ENCODE measurements around the gene OR51D1. TPM values are rescaled to one million over a fixed set of nuclear protein-coding genes. Genes with fewer than 3 reads are reported as not detected.

OR51D1 gene
- total RNA-seq, 1 experiment from 2014 or later: not detected

DNA sequence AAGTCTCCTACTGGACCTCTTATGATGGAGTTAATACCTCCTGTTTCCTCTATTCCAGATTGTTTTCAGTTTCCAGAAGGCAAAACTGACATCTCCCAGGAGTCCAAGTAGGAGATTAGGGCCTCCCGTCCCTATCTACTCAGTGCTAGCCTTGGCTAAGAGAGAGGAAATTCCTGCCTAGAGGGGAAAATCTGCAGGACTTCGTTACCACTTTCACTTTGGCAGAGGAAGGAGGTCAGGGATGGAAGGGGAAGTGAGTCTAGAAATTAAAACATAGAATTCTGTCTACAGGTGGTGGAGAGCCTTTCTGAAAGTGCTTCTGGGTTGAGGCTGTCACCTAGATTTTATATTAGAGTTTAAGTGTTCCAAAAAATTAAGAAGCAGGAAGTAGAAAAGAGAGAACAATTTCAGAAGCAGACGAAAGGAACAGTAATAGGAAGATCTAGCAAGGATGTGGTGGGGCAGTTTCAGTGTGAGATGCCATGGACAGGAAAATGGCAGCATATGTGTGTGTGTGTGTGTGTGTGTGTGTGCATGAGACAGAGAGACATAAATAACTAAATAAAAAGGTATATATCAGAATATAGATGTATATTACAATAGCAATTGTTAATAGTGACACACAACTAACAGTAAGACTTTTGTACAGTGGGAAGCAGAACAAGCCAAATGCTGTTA, 26.9 kb upstream of the OR51D1 start:
- Histone ChIP-seq H3K9ac (ENCODE audit: low read length) (no peak overlapping the region), H3K36me3 (ENCODE audit: insufficient read depth, low read length) (peaks cover 4% of the 10 kb centered on the region; the same call in 1 of the 2 replicates), H3K4me3 (ENCODE audit: low read length) (no peak overlapping the region)

DNA sequence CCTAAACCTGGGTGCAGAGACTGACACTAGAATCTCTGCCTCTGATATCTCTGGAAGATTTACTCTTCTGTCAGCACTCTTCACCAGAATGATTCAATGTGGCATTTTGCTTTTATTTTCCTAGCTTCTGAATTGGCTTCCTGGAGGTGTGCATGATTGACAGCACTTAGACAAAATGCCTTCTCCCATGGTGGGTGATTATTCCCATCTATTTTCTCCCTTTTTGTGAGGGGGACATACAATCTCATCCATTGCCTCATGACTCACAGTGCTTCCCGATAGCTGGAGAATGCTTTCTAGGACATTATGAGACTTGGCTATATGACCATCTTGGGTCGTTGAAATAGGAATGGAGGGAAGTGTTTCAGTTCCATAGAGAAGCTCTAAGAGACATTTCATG, 25.3 kb upstream of the OR51D1 start:
- Histone ChIP-seq H3K4me3 (ENCODE audit: low read length) (no peak overlapping the region), H3K9me2 (replicated peaks; ENCODE audit: insufficient read depth, low read length) (no peaks in the 10 kb centered on the region; the same call in 1 of the 2 replicates), H3K27me3 (ENCODE audit: low read length) (no peaks in the 10 kb centered on the region), H3K79me2 (ENCODE audit: low read length) (peaks cover 6% of the 10 kb centered on the region), H3K9ac (ENCODE audit: low read length) (no peak overlapping the region), H4K20me1 (ENCODE audit: insufficient read depth, low read depth, low read length) (no peaks in the 10 kb centered on the region), H3K4me2 (ENCODE audit: low read depth, low read length, poor library complexity, severe bottlenecking) (no peak overlapping the region), H3K27ac (ENCODE audit: low read length) (no peak overlapping the region), H2AFZ (ENCODE audit: low read length) (no peak overlapping the region), H3K36me3 (ENCODE audit: insufficient read depth, low read length) (no peaks in the 10 kb centered on the region), H3K9me3 (ENCODE audit: low read length) (no peaks in the 10 kb centered on the region), H3K4me1 (ENCODE audit: low read length) (peaks cover 12% of the 10 kb centered on the region)
- no peak for DNase-seq

More for the DNA sequence above, 26.9 kb upstream of the OR51D1 start:
- no peaks in the 10 kb centered on the region for H4K20me1 ChIP-seq (ENCODE audit: insufficient read depth, low read depth, low read length)
- H3K27me3 ChIP-seq (ENCODE audit: low read length): no peaks in the 10 kb centered on the region
- DNase-seq: peak; percentile 45
- H2AFZ ChIP-seq (ENCODE audit: low read length): peak overlapping the region; percentile 98
- peaks cover 22% of the 10 kb centered on the region for H3K79me2 ChIP-seq (ENCODE audit: low read length)
- H3K9me2 ChIP-seq (replicated peaks; ENCODE audit: insufficient read depth, low read length): no peaks in the 10 kb centered on the region; the same call in 1 of the 2 replicates
- no peak overlapping the region for H3K4me2 ChIP-seq (ENCODE audit: low read depth, low read length, poor library complexity, severe bottlenecking)
- H3K27ac ChIP-seq (ENCODE audit: low read length): no peak overlapping the region
- H3K9me3 ChIP-seq (ENCODE audit: low read length): no peaks in the 10 kb centered on the region
- peaks cover 22% of the 10 kb centered on the region for H3K4me1 ChIP-seq (ENCODE audit: low read length)

DNA sequence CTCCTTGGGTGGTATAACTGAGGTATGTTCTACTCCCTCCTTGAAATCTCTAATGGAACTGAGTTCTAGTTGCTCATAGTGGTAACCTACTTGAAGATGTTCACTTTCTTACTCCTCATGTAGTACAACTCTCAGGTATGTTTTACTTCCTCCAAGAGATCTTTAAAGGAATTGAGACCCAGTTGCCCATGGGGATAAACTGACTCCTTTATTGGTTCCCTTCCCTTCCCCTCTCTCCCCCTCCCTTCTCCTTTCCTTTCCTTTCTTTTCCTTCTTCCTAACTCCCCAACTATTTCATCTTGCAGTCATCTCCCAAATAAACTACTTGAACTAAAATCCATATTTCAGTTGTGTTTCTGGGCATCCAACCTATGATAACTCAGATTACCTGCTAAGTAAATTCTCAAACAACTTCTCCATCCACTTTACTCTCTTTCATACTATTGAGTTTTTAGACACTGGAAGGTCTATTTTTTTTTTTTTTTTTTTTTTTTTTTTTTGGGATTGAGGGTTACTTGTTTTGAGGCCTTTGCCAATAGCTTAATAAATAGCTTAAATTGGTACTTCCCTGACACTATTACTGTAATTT, 21.3 kb upstream of the OR51D1 start:
- Histone ChIP-seq H3K9me2 (replicated peaks; ENCODE audit: insufficient read depth, low read length) (no peaks in the 10 kb centered on the region), H3K36me3 (ENCODE audit: insufficient read depth, low read length) (no peaks in the 10 kb centered on the region), H3K4me3 (ENCODE audit: low read length) (no peak overlapping the region), H3K4me2 (ENCODE audit: low read depth, low read length, poor library complexity, severe bottlenecking) (no peak overlapping the region), H3K4me1 (ENCODE audit: low read length) (no peaks in the 10 kb centered on the region), H3K9me3 (ENCODE audit: low read length) (no peaks in the 10 kb centered on the region), H3K27me3 (ENCODE audit: low read length) (no peaks in the 10 kb centered on the region), H2AFZ (ENCODE audit: low read length) (no peak overlapping the region), H4K20me1 (ENCODE audit: insufficient read depth, low read depth, low read length) (no peaks in the 10 kb centered on the region), H3K27ac (ENCODE audit: low read length) (no peak overlapping the region), H3K9ac (ENCODE audit: low read length) (no peak overlapping the region), H3K79me2 (ENCODE audit: low read length) (no peaks in the 10 kb centered on the region)
- no peak for DNase-seq

DNA sequence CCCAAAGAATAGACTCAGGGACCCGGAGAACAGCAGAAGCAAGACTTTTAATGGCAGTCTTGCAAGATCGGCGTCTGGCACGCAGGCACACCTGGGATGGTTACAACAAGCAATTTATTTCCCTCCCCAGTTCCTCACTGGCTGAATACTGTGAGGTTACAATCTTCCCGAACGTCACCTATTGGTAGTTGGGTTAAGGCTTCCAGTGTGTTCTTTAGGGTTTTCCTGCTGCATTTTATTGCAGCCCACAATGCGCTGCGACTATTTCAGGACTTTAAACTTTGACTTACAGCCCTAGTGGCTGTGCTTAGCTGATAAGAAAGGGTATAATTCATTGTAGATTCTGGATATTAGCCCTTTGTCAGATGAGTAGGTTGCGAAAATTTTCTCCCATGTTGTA, 17.8 kb upstream of the OR51D1 start:
- Histone ChIP-seq H2AFZ (ENCODE audit: low read length) (no peak overlapping the region), H3K9ac (ENCODE audit: low read length) (no peak overlapping the region), H3K36me3 (ENCODE audit: insufficient read depth, low read length) (no peaks in the 10 kb centered on the region), H3K4me1 (ENCODE audit: low read length) (no peaks in the 10 kb centered on the region), H3K79me2 (ENCODE audit: low read length) (no peaks in the 10 kb centered on the region), H3K4me2 (ENCODE audit: low read depth, low read length, poor library complexity, severe bottlenecking) (no peak overlapping the region), H4K20me1 (ENCODE audit: insufficient read depth, low read depth, low read length) (no peaks in the 10 kb centered on the region), H3K9me2 (replicated peaks; ENCODE audit: insufficient read depth, low read length) (no peaks in the 10 kb centered on the region), H3K9me3 (ENCODE audit: low read length) (no peaks in the 10 kb centered on the region), H3K27me3 (ENCODE audit: low read length) (no peaks in the 10 kb centered on the region), H3K4me3 (ENCODE audit: low read length) (no peak overlapping the region), H3K27ac (ENCODE audit: low read length) (no peak overlapping the region)
- DNase-seq: no peak

DNA sequence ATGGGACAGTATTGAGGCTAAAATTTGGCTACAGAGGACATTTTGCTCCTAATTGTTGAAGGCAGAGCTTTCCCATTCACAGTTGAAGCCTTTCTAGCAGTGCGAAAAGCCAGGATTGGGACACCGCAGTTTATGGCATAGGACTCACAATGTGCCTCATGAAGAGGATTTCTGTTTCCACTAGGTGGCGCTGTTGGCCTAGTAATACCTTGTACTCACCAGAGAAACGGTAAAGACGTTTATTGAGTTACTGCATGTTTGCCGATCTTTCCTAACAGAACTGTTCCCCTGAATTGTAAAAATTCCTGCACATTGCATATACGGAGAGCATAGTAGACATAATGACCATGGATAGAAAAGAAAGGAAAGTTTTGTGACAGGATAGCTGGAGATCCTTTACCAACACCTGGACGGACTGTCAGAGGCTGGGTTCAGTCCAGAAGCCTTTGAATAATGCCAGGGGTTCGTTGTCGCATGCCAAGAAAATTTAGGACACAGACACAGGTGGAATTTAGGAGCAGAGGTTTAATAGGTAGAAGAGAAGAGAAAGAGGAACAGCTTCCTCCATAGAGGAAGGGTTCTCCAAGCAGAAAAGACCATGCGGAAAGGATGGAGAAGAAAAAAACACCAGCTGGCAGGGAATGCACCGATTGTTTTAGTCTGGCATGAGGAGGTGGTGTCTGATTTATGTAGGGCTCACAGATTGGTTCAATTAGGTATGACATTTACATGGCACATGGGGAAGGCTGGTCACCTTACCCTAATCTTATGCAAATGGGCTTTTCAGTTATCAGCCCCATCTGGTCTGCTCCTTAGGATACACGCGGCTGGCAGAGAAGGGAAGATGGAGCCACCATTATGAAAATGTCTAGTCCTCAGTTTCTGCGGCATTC, 10.8 kb upstream of the OR51D1 start:
- Histone ChIP-seq H3K4me1 (ENCODE audit: low read length) (peaks cover 6% of the 10 kb centered on the region), H3K9me2 (replicated peaks; ENCODE audit: insufficient read depth, low read length) (no peaks in the 10 kb centered on the region), H3K9me3 (ENCODE audit: low read length) (no peaks in the 10 kb centered on the region), H3K4me3 (ENCODE audit: low read length) (no peak overlapping the region), H3K79me2 (ENCODE audit: low read length) (no peaks in the 10 kb centered on the region), H3K27me3 (ENCODE audit: low read length) (no peaks in the 10 kb centered on the region), H3K27ac (ENCODE audit: low read length) (no peak overlapping the region), H2AFZ (ENCODE audit: low read length) (no peak overlapping the region), H3K36me3 (ENCODE audit: insufficient read depth, low read length) (no peaks in the 10 kb centered on the region), H3K9ac (ENCODE audit: low read length) (no peak overlapping the region), H4K20me1 (ENCODE audit: insufficient read depth, low read depth, low read length) (no peaks in the 10 kb centered on the region), H3K4me2 (ENCODE audit: low read depth, low read length, poor library complexity, severe bottlenecking) (no peak overlapping the region)
- DNase-seq: peak; percentile 93

DNA sequence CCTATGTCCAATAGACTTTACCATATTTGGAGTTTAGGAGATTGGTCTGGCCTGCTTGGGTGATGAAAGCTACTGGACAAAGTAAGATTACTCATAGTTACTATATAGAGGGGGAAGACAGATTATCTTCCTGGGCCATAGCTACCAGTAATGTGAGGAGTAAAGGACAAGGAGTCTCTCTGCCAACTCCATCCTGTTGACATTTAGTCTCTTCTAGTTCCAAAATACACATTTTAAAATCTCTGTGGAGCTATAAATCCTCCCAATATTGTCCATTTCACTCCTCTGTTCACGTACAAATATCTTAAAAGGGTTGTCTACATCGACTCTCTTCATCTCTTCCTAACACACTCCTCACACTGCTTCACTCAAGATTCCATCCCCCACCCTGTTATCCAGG, 1.1 kb upstream of the OR51D1 start:
- DNase-seq: no peak
- Histone ChIP-seq H3K4me3 (ENCODE audit: low read length) (no peak overlapping the region), H3K9ac (ENCODE audit: low read length) (no peak overlapping the region), H4K20me1 (ENCODE audit: insufficient read depth, low read depth, low read length) (no peaks in the 10 kb centered on the region), H3K9me2 (replicated peaks; ENCODE audit: insufficient read depth, low read length) (no peaks in the 10 kb centered on the region), H2AFZ (ENCODE audit: low read length) (no peak overlapping the region), H3K4me1 (ENCODE audit: low read length) (no peaks in the 10 kb centered on the region), H3K9me3 (ENCODE audit: low read length) (no peaks in the 10 kb centered on the region), H3K27me3 (ENCODE audit: low read length) (no peaks in the 10 kb centered on the region), H3K79me2 (ENCODE audit: low read length) (no peaks in the 10 kb centered on the region), H3K4me2 (ENCODE audit: low read depth, low read length, poor library complexity, severe bottlenecking) (no peak overlapping the region), H3K36me3 (ENCODE audit: insufficient read depth, low read length) (no peaks in the 10 kb centered on the region), H3K27ac (ENCODE audit: low read length) (no peak overlapping the region)

DNA sequence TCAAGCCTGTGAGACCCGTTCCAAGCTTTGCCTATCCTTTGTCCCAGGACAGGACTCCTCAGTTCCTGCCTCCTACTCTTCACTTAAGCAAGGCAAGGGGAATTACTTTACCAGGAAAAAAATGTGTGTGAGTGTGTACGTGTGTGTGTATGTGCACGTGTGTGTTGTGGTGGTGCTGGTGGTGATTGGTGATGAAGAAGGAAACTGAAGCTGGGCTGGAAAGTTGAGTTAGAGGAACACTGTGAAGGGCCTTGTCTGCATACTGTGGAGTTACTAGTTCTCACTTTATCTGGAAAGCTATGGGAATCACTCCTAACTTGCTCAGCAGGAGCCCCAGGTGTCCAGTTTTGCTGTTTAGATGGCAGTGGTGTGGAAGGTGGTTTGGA, 378 bp downstream of the OR51D1 start:
- H3K4me3 ChIP-seq (ENCODE audit: low read length): no peak overlapping the region
- H3K9me3 ChIP-seq (ENCODE audit: low read length): no peaks in the 10 kb centered on the region
- peak; percentile 29 for DNase-seq
- no peaks in the 10 kb centered on the region for H3K4me1 ChIP-seq (ENCODE audit: low read length)
- H3K27ac ChIP-seq (ENCODE audit: low read length): no peak overlapping the region
- H3K9me2 ChIP-seq (replicated peaks; ENCODE audit: insufficient read depth, low read length): no peaks in the 10 kb centered on the region
- no peak overlapping the region for H3K4me2 ChIP-seq (ENCODE audit: low read depth, low read length, poor library complexity, severe bottlenecking)
- H3K79me2 ChIP-seq (ENCODE audit: low read length): no peaks in the 10 kb centered on the region
- no peak overlapping the region for H2AFZ ChIP-seq (ENCODE audit: low read length)
- no peak overlapping the region for H3K9ac ChIP-seq (ENCODE audit: low read length)
- H3K36me3 ChIP-seq (ENCODE audit: insufficient read depth, low read length): no peaks in the 10 kb centered on the region
- H3K27me3 ChIP-seq (ENCODE audit: low read length): no peaks in the 10 kb centered on the region
- no peaks in the 10 kb centered on the region for H4K20me1 ChIP-seq (ENCODE audit: insufficient read depth, low read depth, low read length)

DNA sequence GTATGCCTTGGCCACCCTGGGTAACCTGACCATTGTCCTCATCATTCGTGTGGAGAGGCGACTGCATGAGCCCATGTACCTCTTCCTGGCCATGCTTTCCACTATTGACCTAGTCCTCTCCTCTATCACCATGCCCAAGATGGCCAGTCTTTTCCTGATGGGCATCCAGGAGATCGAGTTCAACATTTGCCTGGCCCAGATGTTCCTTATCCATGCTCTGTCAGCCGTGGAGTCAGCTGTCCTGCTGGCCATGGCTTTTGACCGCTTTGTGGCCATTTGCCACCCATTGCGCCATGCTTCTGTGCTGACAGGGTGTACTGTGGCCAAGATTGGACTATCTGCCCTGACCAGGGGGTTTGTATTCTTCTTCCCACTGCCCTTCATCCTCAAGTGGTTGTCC, 2.7 kb downstream of the OR51D1 start:
- Histone ChIP-seq H3K27me3 (ENCODE audit: low read length) (no peaks in the 10 kb centered on the region), H3K79me2 (ENCODE audit: low read length) (no peaks in the 10 kb centered on the region), H3K9me3 (ENCODE audit: low read length) (no peaks in the 10 kb centered on the region), H3K27ac (ENCODE audit: low read length) (no peak overlapping the region), H3K4me3 (ENCODE audit: low read length) (no peak overlapping the region), H2AFZ (ENCODE audit: low read length) (no peak overlapping the region), H3K36me3 (ENCODE audit: insufficient read depth, low read length) (no peaks in the 10 kb centered on the region), H3K9me2 (replicated peaks; ENCODE audit: insufficient read depth, low read length) (no peaks in the 10 kb centered on the region), H3K9ac (ENCODE audit: low read length) (no peak overlapping the region), H3K4me2 (ENCODE audit: low read depth, low read length, poor library complexity, severe bottlenecking) (no peak overlapping the region), H3K4me1 (ENCODE audit: low read length) (no peaks in the 10 kb centered on the region), H4K20me1 (ENCODE audit: insufficient read depth, low read depth, low read length) (no peaks in the 10 kb centered on the region)
- DNase-seq: no peak

All from Karpas-422 (cell line).